Measurements from ENCODE around the gene HILPDA. TPM values are rescaled to one million over a fixed set of nuclear protein-coding genes. Genes with fewer than 3 reads are reported as not detected.

HILPDA gene
- total and polyA plus RNA-seq, 2 experiments from 2014 or later, result 38.5 to 57.5 TPM

GRCh38 chr7:128422842-128423241 is 32.8 kb upstream of the HILPDA start (continued):
- TF ChIP-seq CTCF (conservative IDR thresholded peaks at IDR 0.05; ENCODE audit: low read depth in 2 of 2) (no peak), REST (IDR thresholded peaks at IDR 0.05; ENCODE audit: unreplicated experiment) (no peak), NANOG (IDR thresholded peaks at IDR 0.05; ENCODE audit: borderline replicate concordance) (no peak), CREB1 (CRISPR knock-in tag; IDR thresholded peaks at IDR 0.05; ENCODE audit: low read depth) (no peak), ZNF331 (CRISPR knock-in tag; IDR thresholded peaks at IDR 0.05; ENCODE audit: low read depth) (no peak), ZNF114 (CRISPR knock-in tag; IDR thresholded peaks at IDR 0.05) (no peak), POLR2AphosphoS5 (IDR thresholded peaks at IDR 0.05; ENCODE audit: low read depth) (no peak), EZH2phosphoT487 (IDR thresholded peaks at IDR 0.05; ENCODE audit: unreplicated experiment) (no peak), JUNB (IDR thresholded peaks at IDR 0.05; ENCODE audit: unreplicated experiment) (no peak), STAT1 (IDR thresholded peaks at IDR 0.05; ENCODE audit: unreplicated experiment) (no peak)

- H3K4me1 ChIP-seq (ENCODE audit: insufficient read depth), result no peaks in the 10 kb centered on the region
- no peaks in the 10 kb centered on the region for H3K27me3 ChIP-seq (ENCODE audit: insufficient read depth)
- Mint-ChIP-seq H3K4me1 (no peaks in the 10 kb centered on the region), H3K36me3 (ENCODE audit: low read depth) (no peaks in the 10 kb centered on the region), H3K27me3 (ENCODE audit: insufficient read depth, low read depth, poor library complexity) (peaks cover 5% of the 10 kb centered on the region), H3K9me3 (no peaks in the 10 kb centered on the region), H3K4me3 (no peak overlapping the region), H3K27ac (no peak overlapping the region)
- no peaks in the 10 kb centered on the region for H3K9me2 ChIP-seq (ENCODE audit: insufficient read depth)
- ATAC-seq (no peak), DNase-seq (ENCODE audit: low spot score) (no peak)
- H3K27ac ChIP-seq (ENCODE audit: low read depth), result no peak overlapping the region
- H3K4me2 ChIP-seq, result no peak overlapping the region
- no peak overlapping the region for H3K4me3 ChIP-seq
- no peak overlapping the region for H2AFZ ChIP-seq
- no peaks in the 10 kb centered on the region for H3K36me3 ChIP-seq (ENCODE audit: insufficient read depth)
- H3K79me2 ChIP-seq (replicated peaks; ENCODE audit: insufficient read depth), result no peaks in the 10 kb centered on the region
- no peaks in the 10 kb centered on the region for H3F3A ChIP-seq (replicated peaks; ENCODE audit: low read depth)
- no peaks in the 10 kb centered on the region for H4K20me1 ChIP-seq (replicated peaks; ENCODE audit: insufficient read depth)
- TF ChIP-seq CTCF (conservative IDR thresholded peaks at IDR 0.05; ENCODE audit: low read depth in 2 of 2) (no peak), POLR2AphosphoS5 (IDR thresholded peaks at IDR 0.05; ENCODE audit: low read depth) (no peak), ZNF331 (CRISPR knock-in tag; IDR thresholded peaks at IDR 0.05; ENCODE audit: low read depth) (no peak), EZH2phosphoT487 (IDR thresholded peaks at IDR 0.05; ENCODE audit: unreplicated experiment) (no peak)
- TF ChIP-seq, protein P1, sequence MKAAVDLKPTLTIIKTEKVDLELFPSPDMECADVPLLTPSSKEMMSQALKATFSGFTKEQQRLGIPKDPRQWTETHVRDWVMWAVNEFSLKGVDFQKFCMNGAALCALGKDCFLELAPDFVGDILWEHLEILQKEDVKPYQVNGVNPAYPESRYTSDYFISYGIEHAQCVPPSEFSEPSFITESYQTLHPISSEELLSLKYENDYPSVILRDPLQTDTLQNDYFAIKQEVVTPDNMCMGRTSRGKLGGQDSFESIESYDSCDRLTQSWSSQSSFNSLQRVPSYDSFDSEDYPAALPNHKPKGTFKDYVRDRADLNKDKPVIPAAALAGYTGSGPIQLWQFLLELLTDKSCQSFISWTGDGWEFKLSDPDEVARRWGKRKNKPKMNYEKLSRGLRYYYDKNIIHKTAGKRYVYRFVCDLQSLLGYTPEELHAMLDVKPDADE (IDR thresholded peaks at IDR 0.05), result no peak
Measured at GRCh38 chr7:128424686-128425275, 30.9 kb upstream of the HILPDA start.
